ENCODE measurements around the gene AIM2. TPM values are rescaled to one million over a fixed set of nuclear protein-coding genes. Genes with fewer than 3 reads are reported as not detected.

AIM2 gene
- total RNA-seq, 4 donors from 2014 or later: 0.27 to 3.2 (median 1.1) TPM

DNA sequence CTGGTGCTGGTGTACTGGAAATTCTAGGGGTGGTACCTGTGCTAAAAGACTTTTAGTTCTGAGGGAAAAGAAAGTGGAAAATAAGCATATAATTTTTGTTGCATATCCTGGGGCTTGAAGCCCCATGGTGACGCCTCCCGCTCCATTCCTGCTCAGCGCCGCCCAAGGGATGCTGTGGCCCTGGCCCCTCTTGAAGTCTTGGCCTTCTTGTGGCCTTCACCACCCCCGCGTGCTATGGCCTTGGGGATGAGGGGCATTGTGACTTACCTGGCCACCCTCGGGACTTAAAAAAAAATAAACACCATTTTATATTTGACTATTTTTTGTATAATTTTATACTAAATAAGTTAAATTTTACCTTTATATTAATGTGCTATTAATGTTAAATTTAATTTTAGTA, 51.5 kb downstream of the AIM2 start:
- H3K27me3 ChIP-seq: no peaks in the 10 kb centered on the region
- H3K36me3 ChIP-seq: peaks cover 0 to 75% (median 13%) of the 10 kb centered on the region in 3 donors
- TF ChIP-seq CTCF (IDR thresholded peaks at IDR 0.05) (no peak), POLR2A (IDR thresholded peaks at IDR 0.05) (no peak)
- no peak overlapping the region for H3K4me3 ChIP-seq
- H3K9me3 ChIP-seq: no peaks in the 10 kb centered on the region
- DNase-seq: no peak
- peaks cover 4 to 90% (median 39%) of the 10 kb centered on the region in 3 donors for H3K4me1 ChIP-seq
- WGBS, 2 donors: 93 to 98% methylated on average over 7 of the region's 7 CpGs
- intact Hi-C loops (cut with DNase I): no loop called here
- H3K27ac ChIP-seq: no peak overlapping the region

DNA sequence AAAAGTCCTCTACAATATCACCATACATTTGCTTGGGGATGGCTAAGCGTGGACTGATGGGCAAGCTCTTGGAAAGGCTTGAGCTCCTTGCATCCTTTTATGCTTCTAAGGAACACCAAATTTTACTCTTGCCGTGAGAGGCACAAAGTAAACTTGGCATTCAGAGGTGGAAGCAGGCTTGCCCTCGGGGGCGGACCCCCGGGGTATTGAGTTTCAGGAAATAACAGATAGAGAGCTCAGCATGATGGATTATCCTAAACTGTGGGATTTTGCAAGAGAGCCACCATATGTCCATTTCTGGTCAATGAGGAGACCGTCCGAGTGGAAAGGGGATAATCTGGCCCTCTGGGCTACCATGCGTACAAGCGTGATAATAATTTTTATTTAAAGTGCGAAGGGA, 52.8 kb downstream of the AIM2 start:
- intact Hi-C loops (cut with DNase I): no loop called here
- Histone ChIP-seq H3K9me3 (no peaks in the 10 kb centered on the region), H3K36me3 (peaks cover 0 to 75% (median 13%) of the 10 kb centered on the region in 3 donors), H3K4me3 (no peak overlapping the region), H3K27ac (peak overlapping the region in 2 of 4 donors; percentile 1 to 16), H3K27me3 (no peaks in the 10 kb centered on the region), H3K4me1 (peaks cover 4 to 94% (median 38%) of the 10 kb centered on the region in 3 donors)
- WGBS, 2 donors: 76 to 78% methylated on average over 10 of the region's 10 CpGs
- DNase-seq: no peak
- TF ChIP-seq POLR2A (IDR thresholded peaks at IDR 0.05): no peak
- no peak for TF ChIP-seq CTCF (IDR thresholded peaks at IDR 0.05)

DNA sequence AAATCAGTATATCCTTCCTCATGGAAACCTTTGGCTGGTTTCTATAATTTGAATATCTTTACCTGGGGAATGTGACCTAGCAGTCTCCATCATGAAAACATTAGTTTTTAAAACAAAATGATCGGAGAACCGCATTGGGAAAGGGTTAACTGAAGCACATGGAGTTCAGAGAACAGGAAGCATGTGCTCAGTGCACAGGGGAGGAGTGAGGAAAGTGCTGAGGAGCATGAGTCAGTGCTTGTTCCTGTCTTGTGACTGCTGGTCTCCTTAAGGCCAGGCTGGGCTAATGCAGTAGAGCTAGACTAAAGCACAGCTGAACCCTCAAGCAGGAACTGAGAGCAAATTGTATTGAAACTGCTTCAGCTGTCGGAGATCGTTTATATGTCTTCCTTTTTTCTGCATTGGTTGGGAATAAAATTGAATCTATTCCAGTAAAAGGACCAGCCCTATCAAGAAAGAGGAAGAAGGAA, 61.1 kb downstream of the AIM2 start:
- Histone ChIP-seq H3K9me3 (no peaks in the 10 kb centered on the region), H3K4me3 (peak overlapping the region in 3 of 4 donors; percentile 1 to 79 (median 17)), H3K36me3 (peaks cover 0 to 56% (median 25%) of the 10 kb centered on the region in 3 donors), H3K4me1 (peaks cover 34 to 87% (median 48%) of the 10 kb centered on the region in 3 donors), H3K27me3 (no peaks in the 10 kb centered on the region), H3K27ac (peak overlapping the region; percentile 64 to 84 (median 78))
- peak in 2 of 4 donors; percentile 59 to 60 for TF ChIP-seq POLR2A (IDR thresholded peaks at IDR 0.05)
- peak in 1 of 6 experiments; percentile 13 for TF ChIP-seq CTCF (IDR thresholded peaks at IDR 0.05)
- intact Hi-C loops (cut with DNase I): no loop called here
- WGBS, 2 donors: 11 to 20% methylated on average over 4 of the region's 4 CpGs
- peak; percentile 28 for DNase-seq

DNA sequence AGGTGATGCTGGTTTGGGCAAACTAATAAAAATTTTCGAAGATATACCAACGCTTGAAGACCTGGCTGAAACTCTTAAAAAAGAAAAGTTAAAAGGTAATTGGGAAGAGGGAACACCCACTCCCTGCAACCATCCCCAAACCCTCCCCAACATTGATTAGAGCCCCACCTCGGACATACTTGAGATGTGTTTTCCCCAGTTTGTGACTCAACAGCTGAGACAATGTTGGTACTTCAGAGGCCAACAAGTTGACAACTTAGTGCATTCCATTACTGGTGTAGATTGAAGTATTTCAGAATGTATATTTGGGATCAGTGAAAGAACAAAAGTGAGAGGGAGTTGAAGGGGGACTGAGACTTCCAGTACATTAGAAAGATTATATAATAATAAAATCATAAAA, 61.7 kb downstream of the AIM2 start:
- DNase-seq: no peak
- TF ChIP-seq POLR2A (IDR thresholded peaks at IDR 0.05): no peak
- TF ChIP-seq CTCF (IDR thresholded peaks at IDR 0.05): no peak

GRCh38 chr1:159014003-159014571, 62.5 kb downstream of the AIM2 start:
- H3K9me3 ChIP-seq: no peaks in the 10 kb centered on the region
- H3K4me1 ChIP-seq: peaks cover 34 to 78% (median 48%) of the 10 kb centered on the region in 3 donors
- H3K4me3 ChIP-seq: peak overlapping the region in 3 of 4 donors; percentile 54 to 79 (median 57)
- TF ChIP-seq CTCF (IDR thresholded peaks at IDR 0.05): no peak
- peak overlapping the region in 3 of 4 donors; percentile 81 to 90 (median 90) for H3K27ac ChIP-seq
- 69 to 80% methylated on average over 3 of the region's 3 CpGs for WGBS, 2 donors
- H3K36me3 ChIP-seq: peaks cover 0 to 42% (median 25%) of the 10 kb centered on the region in 3 donors
- DNase-seq: no peak
- H3K27me3 ChIP-seq: no peaks in the 10 kb centered on the region
- intact Hi-C loops (cut with DNase I): no loop called here

More for the DNA sequence above, 61.7 kb downstream of the AIM2 start:
- Histone ChIP-seq H3K36me3 (peaks cover 0 to 50% (median 25%) of the 10 kb centered on the region in 3 donors), H3K9me3 (no peaks in the 10 kb centered on the region), H3K4me1 (peaks cover 34 to 81% (median 47%) of the 10 kb centered on the region in 3 donors), H3K27me3 (no peaks in the 10 kb centered on the region), H3K27ac (peak overlapping the region in 3 of 4 donors; percentile 72 to 84 (median 83)), H3K4me3 (peak overlapping the region in 1 of 4 donors; percentile 79)
- whole genome bisulfite sequencing, 2 donors: 56 to 69% methylated on average over 3 of the region's 3 CpGs
- intact Hi-C loops (cut with DNase I): no loop called here
